Measurements from ENCODE around the gene CYP27B1. TPM values are rescaled to one million over a fixed set of nuclear protein-coding genes. Genes with fewer than 3 reads are reported as not detected.

CYP27B1 gene
- total and polyA plus RNA-seq, 8 donors, result 0.58 to 4.7 (median 1.5) TPM

GRCh38 chr12:57813971-57814772 lies 47.3 kb upstream of the CYP27B1 start:
- intact Hi-C loops (cut with DNase I), result no loop called here

GRCh38 chr12:57813111-57813970 lies 46.5 kb upstream of the CYP27B1 start:
- Histone ChIP-seq H3K27ac (no peak overlapping the region), H3K36me3 (peaks cover 0 to 49% of the 10 kb centered on the region in 2 donors), H3K27me3 (no peaks in the 10 kb centered on the region), H3K4me1 (peaks cover 15 to 38% of the 10 kb centered on the region in 2 donors), H3K4me3 (no peak overlapping the region), H3K9me3 (no peaks in the 10 kb centered on the region)
- no peak for ATAC-seq
- intact Hi-C loops (cut with DNase I), result no loop called here
- DNase-seq, result no peak
- TF ChIP-seq CTCF (IDR thresholded peaks at IDR 0.05), result no peak

More at GRCh38 chr12:57813971-57814772, 47.3 kb upstream of the CYP27B1 start:
- no peak for DNase-seq
- no peak for TF ChIP-seq CTCF (IDR thresholded peaks at IDR 0.05)
- Histone ChIP-seq H3K4me1 (peaks cover 15 to 46% of the 10 kb centered on the region in 2 donors), H3K36me3 (peaks cover 0 to 49% of the 10 kb centered on the region in 2 donors), H3K27me3 (no peaks in the 10 kb centered on the region), H3K9me3 (no peaks in the 10 kb centered on the region), H3K4me3 (no peak overlapping the region), H3K27ac (no peak overlapping the region)
- no peak for ATAC-seq

GRCh38 chr12:57811028-57811755 lies 44.3 kb upstream of the CYP27B1 start:
- Histone ChIP-seq H3K9me3 (no peaks in the 10 kb centered on the region), H3K36me3 (peaks cover 0 to 68% of the 10 kb centered on the region in 2 donors), H3K4me3 (no peak overlapping the region), H3K27me3 (no peaks in the 10 kb centered on the region), H3K27ac (no peak overlapping the region), H3K4me1 (peaks cover under 1 to 19% of the 10 kb centered on the region in 2 donors)
- DNase-seq (no peak), ATAC-seq (no peak)
- intact Hi-C loops (cut with DNase I), result no loop called here
- TF ChIP-seq CTCF (IDR thresholded peaks at IDR 0.05), result no peak

- Histone ChIP-seq H3K9me3 (no peaks in the 10 kb centered on the region), H3K27me3 (no peaks in the 10 kb centered on the region), H3K4me3 (no peak overlapping the region), H3K36me3 (peaks cover 0 to 73% of the 10 kb centered on the region in 2 donors), H3K27ac (no peak overlapping the region), H3K4me1 (peaks cover 0 to 11% of the 10 kb centered on the region in 2 donors)
- DNase-seq (no peak), ATAC-seq (no peak)
- TF ChIP-seq CTCF (IDR thresholded peaks at IDR 0.05), result no peak
- intact Hi-C loops (cut with DNase I), result no loop called here
These were observed 43.6 kb upstream of the CYP27B1 start for GRCh38 chr12:57810450-57810849.
